ENCODE data around the gene AHCTF1. TPM values are rescaled to one million over a fixed set of nuclear protein-coding genes. Genes with fewer than 3 reads are reported as not detected.
A peak's percentile ranks its signal among the peaks of the same experiment; 100 is the strongest.

AHCTF1 gene
- total RNA-seq = 10 to 100 TPM; 10.3 to 23.4 (median 14.9) TPM
- long read RNA-seq = 0 reads

GRCh38 chr1:246931549-246932365 is at the start of gene AHCTF1:
Gene AHCTF1 (minus strand): TSS chr1:246931948. CDS start chr1:246918370, 13,578 bp downstream.
- TF ChIP-seq POLR2A (IDR thresholded peaks at IDR 0.05) (peak; percentile 99), CTCF (IDR thresholded peaks at IDR 0.05) (no peak)
- no peaks in the 10 kb centered on the region for H3K9me3 ChIP-seq
- WGBS (ENCODE audit: insufficient coverage, low coverage, low lambda C conversion rate, missing lambda C conversion rate) = 0% methylated on average over 25 of the region's 90 CpGs
- H3K4me1 ChIP-seq = peaks cover 0 to 12% (median 5%) of the 10 kb centered on the region in 4 donors
- peak within 1 kb of the TSS; percentile 87 to 100 (median 99) for H3K4me3 ChIP-seq
- H3K27me3 ChIP-seq = no peaks in the 10 kb centered on the region
- ATAC-seq (peak; percentile 97 to 98 (median 98)), DNase-seq (peak; percentile 96 to 97 (median 97))
- peak within 1 kb of the TSS; percentile 82 to 92 (median 91) for H3K27ac ChIP-seq
- intact Hi-C loops (cut with DNase I) = no loop called here
- peaks cover 0 to 2% (median 0%) of the 10 kb centered on the region in 4 donors for H3K36me3 ChIP-seq

GRCh38 chr1:246978785-246979184 is 47.0 kb upstream of the AHCTF1 start:
- TF ChIP-seq POLR2A (IDR thresholded peaks at IDR 0.05) (no peak), CTCF (IDR thresholded peaks at IDR 0.05) (no peak)
- Histone ChIP-seq H3K27ac (no peak overlapping the region), H3K4me3 (no peak overlapping the region), H3K4me1 (no peaks in the 10 kb centered on the region), H3K27me3 (no peaks in the 10 kb centered on the region), H3K9me3 (peaks cover 0 to 7% (median 0%) of the 10 kb centered on the region in 4 donors), H3K36me3 (no peaks in the 10 kb centered on the region)
- DNase-seq (no peak), ATAC-seq (no peak)
- intact Hi-C loops (cut with DNase I) = no loop called here
- 65% methylated on average over 3 of the region's 6 CpGs for WGBS (ENCODE audit: insufficient coverage, low coverage, low lambda C conversion rate, missing lambda C conversion rate)

GRCh38 chr1:246978281-246978680 is 46.5 kb upstream of the AHCTF1 start:
- ATAC-seq (no peak), DNase-seq (no peak)
- TF ChIP-seq POLR2A (IDR thresholded peaks at IDR 0.05) = no peak
- H3K27ac ChIP-seq = no peak overlapping the region
- intact Hi-C loops (cut with DNase I) = no loop called here
- H3K27me3 ChIP-seq = no peaks in the 10 kb centered on the region
- H3K4me1 ChIP-seq = no peaks in the 10 kb centered on the region
- no peak overlapping the region for H3K4me3 ChIP-seq
- 76% methylated on average over 2 of the region's 2 CpGs for WGBS (ENCODE audit: insufficient coverage, low coverage, low lambda C conversion rate, missing lambda C conversion rate)
- H3K9me3 ChIP-seq = peaks cover 0 to 7% (median 0%) of the 10 kb centered on the region in 4 donors
- no peaks in the 10 kb centered on the region for H3K36me3 ChIP-seq

- Histone ChIP-seq H3K27ac (no peak overlapping the region), H3K36me3 (no peaks in the 10 kb centered on the region), H3K9me3 (no peaks in the 10 kb centered on the region), H3K4me1 (no peaks in the 10 kb centered on the region), H3K4me3 (no peak overlapping the region), H3K27me3 (no peaks in the 10 kb centered on the region)
- intact Hi-C loops (cut with DNase I) = no loop called here
- TF ChIP-seq POLR2A (IDR thresholded peaks at IDR 0.05) (no peak), CTCF (IDR thresholded peaks at IDR 0.05) (no peak)
- ATAC-seq (no peak), DNase-seq (no peak)
- 100% methylated on average over 2 of the region's 7 CpGs for WGBS (ENCODE audit: insufficient coverage, low coverage, low lambda C conversion rate, missing lambda C conversion rate)
These were observed 40.2 kb upstream of the AHCTF1 start for GRCh38 chr1:246971969-246972368.

- peak in 1 of 4 donors; percentile 47 for ATAC-seq
- 56% methylated on average over 7 of the region's 12 CpGs for WGBS (ENCODE audit: insufficient coverage, low coverage, low lambda C conversion rate, missing lambda C conversion rate)
These were observed 39.5 kb upstream of the AHCTF1 start for GRCh38 chr1:246971090-246971721.

More at GRCh38 chr1:246971090-246971721, 39.5 kb upstream of the AHCTF1 start:
- peak in 2 of 3 donors; percentile 56 to 65 for DNase-seq
- H3K4me3 ChIP-seq = no peak overlapping the region
- no peaks in the 10 kb centered on the region for H3K9me3 ChIP-seq
- H3K27me3 ChIP-seq = no peaks in the 10 kb centered on the region
- intact Hi-C loops (cut with DNase I) = no loop called here
- no peaks in the 10 kb centered on the region for H3K36me3 ChIP-seq
- no peaks in the 10 kb centered on the region for H3K4me1 ChIP-seq
- no peak overlapping the region for H3K27ac ChIP-seq
- TF ChIP-seq POLR2A (IDR thresholded peaks at IDR 0.05) (no peak), CTCF (IDR thresholded peaks at IDR 0.05) (peak; percentile 62 to 84 (median 66))

Measured in right lobe of liver (tissue), 6 donors.